ENCODE measurements around the gene PROX1. TPM values are rescaled to one million over a fixed set of nuclear protein-coding genes. Genes with fewer than 3 reads are reported as not detected.

Gene PROX1
- total and polyA plus RNA-seq, 2 of the 8 experiments (the other 6 are each of a cell fraction or from before 2014, with no cell fraction given), result 0.30 to 2.0 TPM

GRCh38 chr1:214067397-214067796 lies 79.6 kb downstream of the PROX1 start:
- Histone ChIP-seq H4K20me1 (replicated peaks in 1 of 2; ENCODE audit: control insufficient read depth in 1 of 2, insufficient read depth in 2 of 2, low read length in 2 of 2) (no peaks in the 10 kb centered on the region), H3K23ac (ENCODE audit: insufficient read length) (no peak overlapping the region), H3K4me1 (replicated peaks in 1 of 4; ENCODE audit: control insufficient read depth in 3 of 4, insufficient read depth in 4 of 4, low read length in 3 of 4) (no peaks in the 10 kb centered on the region), H2AFZ (ENCODE audit: low read length) (no peak overlapping the region), H4K5ac (ENCODE audit: insufficient read length, low read depth, low read length) (no peak overlapping the region), H3K27me3 (replicated peaks in 1 of 4; ENCODE audit: control insufficient read depth in 3 of 4, extremely low read depth in 1 of 4, insufficient read depth in 3 of 4, low read length in 3 of 4) (no peaks in the 10 kb centered on the region), H2BK15ac (ENCODE audit: low read length) (no peak overlapping the region), H2BK5ac (ENCODE audit: low read depth, low read length) (no peak overlapping the region), H3K56ac (replicated peaks; ENCODE audit: insufficient read length, low read depth, low read length) (no peak overlapping the region), H3K9me3 (ENCODE audit: insufficient read depth in 2 of 2, low read depth in 1 of 2, low read length in 1 of 2) (no peaks in the 10 kb centered on the region), H2AK5ac (ENCODE audit: low read depth, low read length) (no peak overlapping the region), H3K79me1 (ENCODE audit: low read depth, low read length) (no peaks in the 10 kb centered on the region), H3K4me3 (ENCODE audit: extremely low read depth in 1 of 4, insufficient read depth in 2 of 4, low read depth in 3 of 4, low read length in 4 of 4) (no peak overlapping the region), H3K18ac (ENCODE audit: extremely low read depth, low read length) (no peak overlapping the region), H4K8ac (ENCODE audit: extremely low read depth, insufficient read depth, low read length) (no peak overlapping the region), H3K23me2 (ENCODE audit: low read depth, low read length) (no peaks in the 10 kb centered on the region; the same call in 1 of the 2 replicates), H3K27ac (ENCODE audit: low read depth, low read length) (no peak overlapping the region), H3K4me2 (ENCODE audit: insufficient read depth in 1 of 2, low read depth in 2 of 2, low read length in 2 of 2) (no peak overlapping the region), H3K36me3 (ENCODE audit: control insufficient read depth in 2 of 4, insufficient read depth in 4 of 4, low read length in 3 of 4) (no peaks in the 10 kb centered on the region), H2BK120ac (replicated peaks; ENCODE audit: low read depth, low read length) (no peak overlapping the region), H2BK20ac (ENCODE audit: low read length) (no peak overlapping the region), H3K14ac (ENCODE audit: insufficient read length) (no peak overlapping the region), H4K91ac (replicated peaks; ENCODE audit: insufficient read length, low read length) (no peak overlapping the region), H3K79me2 (ENCODE audit: control insufficient read depth in 1 of 2, insufficient read depth in 2 of 2, low read length in 2 of 2) (no peaks in the 10 kb centered on the region), H2BK12ac (ENCODE audit: low read depth, low read length) (no peak overlapping the region), H3K9ac (replicated peaks in 1 of 4; ENCODE audit: extremely low read depth in 1 of 4, low read depth in 3 of 4, low read length in 3 of 4) (no peak overlapping the region), H3K4ac (replicated peaks; ENCODE audit: insufficient read length, low read depth, low read length) (no peak overlapping the region)
- CTCF ChIA-PET (ENCODE audit: partially characterized antibody), result interaction anchor here (1.0 kb wide), 1 partner anchor 12 kb away, joined by 5 read pairs; no protein-coding TSS in a partner anchor
- POLR2A ChIA-PET (ENCODE audit: partially characterized antibody), result no interaction called here
- WGBS, 2 experiments (ENCODE audit: extremely low coverage in 1 of 2, insufficient coverage in 1 of 2, insufficient read length in 1 of 2, insufficient replicate concordance in 2 of 2, low coverage in 1 of 2, low lambda C conversion rate in 2 of 2, missing lambda C conversion rate in 1 of 2), result 89% methylated on average over 7 of the region's 7 CpGs; no CpG with 5 or more reads in 1 of the 2 experiments
- no peak for FAIRE-seq
- TF ChIP-seq POU5F1 (IDR thresholded peaks at IDR 0.05; ENCODE audit: low read depth, low read length) (no peak), CBX5 (IDR thresholded peaks at IDR 0.05; ENCODE audit: low read depth, low read length) (no peak), POLR2AphosphoS5 (IDR thresholded peaks at IDR 0.05; ENCODE audit: low read depth, low read length) (no peak), CEBPB (IDR thresholded peaks at IDR 0.05; ENCODE audit: low read depth, low read length) (no peak), YY1 (IDR thresholded peaks at IDR 0.05; ENCODE audit: low read depth, low read length) (no peak)
- TF ChIP-seq, protein P1, sequence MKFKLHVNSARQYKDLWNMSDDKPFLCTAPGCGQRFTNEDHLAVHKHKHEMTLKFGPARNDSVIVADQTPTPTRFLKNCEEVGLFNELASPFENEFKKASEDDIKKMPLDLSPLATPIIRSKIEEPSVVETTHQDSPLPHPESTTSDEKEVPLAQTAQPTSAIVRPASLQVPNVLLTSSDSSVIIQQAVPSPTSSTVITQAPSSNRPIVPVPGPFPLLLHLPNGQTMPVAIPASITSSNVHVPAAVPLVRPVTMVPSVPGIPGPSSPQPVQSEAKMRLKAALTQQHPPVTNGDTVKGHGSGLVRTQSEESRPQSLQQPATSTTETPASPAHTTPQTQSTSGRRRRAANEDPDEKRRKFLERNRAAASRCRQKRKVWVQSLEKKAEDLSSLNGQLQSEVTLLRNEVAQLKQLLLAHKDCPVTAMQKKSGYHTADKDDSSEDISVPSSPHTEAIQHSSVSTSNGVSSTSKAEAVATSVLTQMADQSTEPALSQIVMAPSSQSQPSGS (IDR thresholded peaks at IDR 0.05; ENCODE audit: low read length), result no peak
- DNase-seq (ENCODE audit: low read depth in 1 of 2, low spot score in 2 of 2), result no peak
